ENCODE results near the gene GPR161. TPM values are rescaled to one million over a fixed set of nuclear protein-coding genes. Genes with fewer than 3 reads are reported as not detected.

GPR161 gene
- total RNA-seq, 1 experiment from 2014 or later = 13.7 TPM

DNA sequence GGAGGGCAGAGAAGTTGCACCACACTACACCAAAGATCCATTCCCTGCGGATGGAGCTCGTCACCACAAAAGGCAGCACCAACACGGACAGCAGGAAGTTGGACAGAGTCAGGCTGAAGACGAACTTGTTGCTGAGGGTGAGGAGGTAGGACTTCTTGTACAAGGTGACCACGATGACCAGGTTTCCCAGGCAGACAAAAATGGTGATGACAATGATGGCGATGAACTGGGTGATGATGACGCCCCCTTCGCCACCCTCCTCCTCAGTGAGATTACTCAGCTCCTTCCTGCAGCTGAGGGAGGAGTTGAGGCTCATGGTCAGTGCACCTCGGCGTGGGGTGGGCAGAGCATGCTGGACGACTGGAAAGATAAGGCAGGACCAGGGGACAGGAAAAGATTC is 32.2 kb downstream of the GPR161 start:
- Histone ChIP-seq H3K9me3 (ENCODE audit: control insufficient read depth in 1 of 2, insufficient read depth in 1 of 2, low read depth in 1 of 2, low read length in 2 of 2) (no peaks in the 10 kb centered on the region), H3K9me2 (ENCODE audit: insufficient read depth) (no peaks in the 10 kb centered on the region), H4K20me1 (ENCODE audit: insufficient read depth) (no peaks in the 10 kb centered on the region), H3K9ac (ENCODE audit: low read length) (no peak overlapping the region), H2AFZ (ENCODE audit: low read depth, low read length, poor library complexity, severe bottlenecking) (no peak overlapping the region), H3K27ac (ENCODE audit: low read depth, low read length) (no peak overlapping the region), H3K27me3 (ENCODE audit: insufficient read depth, low read length) (no peaks in the 10 kb centered on the region), H3K36me3 (ENCODE audit: control insufficient read depth in 1 of 2, insufficient read depth in 2 of 2, low read length in 2 of 2) (no peaks in the 10 kb centered on the region), H3K4me1 (ENCODE audit: control insufficient read depth in 1 of 2, insufficient read depth in 2 of 2, low read length in 2 of 2) (peaks cover 2 to 7% of the 10 kb centered on the region in 2 experiments; a peak in 1 of 4 replicates), H3K79me2 (ENCODE audit: insufficient read depth, low read length) (no peaks in the 10 kb centered on the region), H3K4me2 (ENCODE audit: low read length) (no peak overlapping the region), H3K4me3 (replicated peaks in 1 of 2; ENCODE audit: low read depth in 1 of 2, low read length in 2 of 2) (no peak overlapping the region)
- no peak for DNase-seq (ENCODE audit: low read depth, low spot score)
- no TSS peak for BruUV-seq (replicated peaks)
- ChIA-PET POLR2A (no interaction called here), CTCF (no interaction called here), RAD21 (ENCODE audit: low non-redundant PET in 1 of 2, low total read pairs in 2 of 2, uncharacterized antibody in 2 of 2, unreplicated experiment in 2 of 2) (no interaction called here)
- TF ChIP-seq ZNF274 (IDR thresholded peaks at IDR 0.05; ENCODE audit: low read depth, low read length) (no peak), FOSL1 (IDR thresholded peaks at IDR 0.05; ENCODE audit: low read depth) (no peak), SRF (IDR thresholded peaks at IDR 0.05; ENCODE audit: low read depth) (no peak), POLR2AphosphoS5 (IDR thresholded peaks at IDR 0.05; ENCODE audit: low read depth, low read length) (no peak), SP1 (IDR thresholded peaks at IDR 0.05; ENCODE audit: low read depth) (no peak), POLR2A (IDR thresholded peaks at IDR 0.05; ENCODE audit: borderline replicate concordance, extremely low read depth, insufficient read depth, insufficient read length) (no peak), CTCF (IDR thresholded peaks at IDR 0.05 in 2 of 3, conservative IDR thresholded peaks at IDR 0.05 in 1 of 3; ENCODE audit: borderline replicate concordance in 1 of 3, insufficient read depth in 1 of 3, low read depth in 2 of 3, low read length in 2 of 3) (no peak), EGR1 (IDR thresholded peaks at IDR 0.05; ENCODE audit: low read depth) (no peak), EZH2 (IDR thresholded peaks at IDR 0.05) (no peak)
- intact Hi-C loops (cut with micrococcal nuclease) = no loop called here
- no peak for ATAC-seq

GRCh38 chr1:168102487-168102886 is 34.2 kb downstream of the GPR161 start:
- Histone ChIP-seq H3K9me2 (ENCODE audit: insufficient read depth) (no peaks in the 10 kb centered on the region), H3K9me3 (ENCODE audit: control insufficient read depth in 1 of 2, insufficient read depth in 1 of 2, low read depth in 1 of 2, low read length in 2 of 2) (no peaks in the 10 kb centered on the region), H3K9ac (ENCODE audit: low read length) (no peak overlapping the region), H3K27me3 (ENCODE audit: insufficient read depth, low read length) (no peaks in the 10 kb centered on the region), H3K4me2 (ENCODE audit: low read length) (no peak overlapping the region), H3K4me3 (replicated peaks in 1 of 2; ENCODE audit: low read depth in 1 of 2, low read length in 2 of 2) (no peak overlapping the region), H4K20me1 (ENCODE audit: insufficient read depth) (no peaks in the 10 kb centered on the region), H2AFZ (ENCODE audit: low read depth, low read length, poor library complexity, severe bottlenecking) (no peak overlapping the region), H3K79me2 (ENCODE audit: insufficient read depth, low read length) (no peaks in the 10 kb centered on the region), H3K27ac (ENCODE audit: low read depth, low read length) (no peak overlapping the region), H3K4me1 (ENCODE audit: control insufficient read depth in 1 of 2, insufficient read depth in 2 of 2, low read length in 2 of 2) (peaks cover 2 to 7% of the 10 kb centered on the region in 2 experiments; a peak in 1 of 4 replicates), H3K36me3 (ENCODE audit: control insufficient read depth in 1 of 2, insufficient read depth in 2 of 2, low read length in 2 of 2) (no peaks in the 10 kb centered on the region)
- ChIA-PET CTCF (interaction anchor here (1.2 kb wide), 1 partner anchor 20 kb away, joined by 4 read pairs; no protein-coding TSS in a partner anchor), RAD21 (ENCODE audit: low non-redundant PET in 1 of 2, low total read pairs in 2 of 2, uncharacterized antibody in 2 of 2, unreplicated experiment in 2 of 2) (no interaction called here), POLR2A (no interaction called here)
- ATAC-seq (no peak), DNase-seq (ENCODE audit: low read depth, low spot score) (no peak)
- TF ChIP-seq, protein P1, sequence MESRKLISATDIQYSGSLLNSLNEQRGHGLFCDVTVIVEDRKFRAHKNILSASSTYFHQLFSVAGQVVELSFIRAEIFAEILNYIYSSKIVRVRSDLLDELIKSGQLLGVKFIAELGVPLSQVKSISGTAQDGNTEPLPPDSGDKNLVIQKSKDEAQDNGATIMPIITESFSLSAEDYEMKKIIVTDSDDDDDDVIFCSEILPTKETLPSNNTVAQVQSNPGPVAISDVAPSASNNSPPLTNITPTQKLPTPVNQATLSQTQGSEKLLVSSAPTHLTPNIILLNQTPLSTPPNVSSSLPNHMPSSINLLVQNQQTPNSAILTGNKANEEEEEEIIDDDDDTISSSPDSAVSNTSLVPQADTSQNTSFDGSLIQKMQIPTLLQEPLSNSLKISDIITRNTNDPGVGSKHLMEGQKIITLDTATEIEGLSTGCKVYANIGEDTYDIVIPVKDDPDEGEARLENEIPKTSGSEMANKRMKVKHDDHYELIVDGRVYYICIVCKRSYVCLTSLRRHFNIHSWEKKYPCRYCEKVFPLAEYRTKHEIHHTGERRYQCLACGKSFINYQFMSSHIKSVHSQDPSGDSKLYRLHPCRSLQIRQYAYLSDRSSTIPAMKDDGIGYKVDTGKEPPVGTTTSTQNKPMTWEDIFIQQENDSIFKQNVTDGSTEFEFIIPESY (IDR thresholded peaks at IDR 0.05; ENCODE audit: extremely low read depth, insufficient replicate concordance, low read length) = no peak
- TF ChIP-seq, protein P2, sequence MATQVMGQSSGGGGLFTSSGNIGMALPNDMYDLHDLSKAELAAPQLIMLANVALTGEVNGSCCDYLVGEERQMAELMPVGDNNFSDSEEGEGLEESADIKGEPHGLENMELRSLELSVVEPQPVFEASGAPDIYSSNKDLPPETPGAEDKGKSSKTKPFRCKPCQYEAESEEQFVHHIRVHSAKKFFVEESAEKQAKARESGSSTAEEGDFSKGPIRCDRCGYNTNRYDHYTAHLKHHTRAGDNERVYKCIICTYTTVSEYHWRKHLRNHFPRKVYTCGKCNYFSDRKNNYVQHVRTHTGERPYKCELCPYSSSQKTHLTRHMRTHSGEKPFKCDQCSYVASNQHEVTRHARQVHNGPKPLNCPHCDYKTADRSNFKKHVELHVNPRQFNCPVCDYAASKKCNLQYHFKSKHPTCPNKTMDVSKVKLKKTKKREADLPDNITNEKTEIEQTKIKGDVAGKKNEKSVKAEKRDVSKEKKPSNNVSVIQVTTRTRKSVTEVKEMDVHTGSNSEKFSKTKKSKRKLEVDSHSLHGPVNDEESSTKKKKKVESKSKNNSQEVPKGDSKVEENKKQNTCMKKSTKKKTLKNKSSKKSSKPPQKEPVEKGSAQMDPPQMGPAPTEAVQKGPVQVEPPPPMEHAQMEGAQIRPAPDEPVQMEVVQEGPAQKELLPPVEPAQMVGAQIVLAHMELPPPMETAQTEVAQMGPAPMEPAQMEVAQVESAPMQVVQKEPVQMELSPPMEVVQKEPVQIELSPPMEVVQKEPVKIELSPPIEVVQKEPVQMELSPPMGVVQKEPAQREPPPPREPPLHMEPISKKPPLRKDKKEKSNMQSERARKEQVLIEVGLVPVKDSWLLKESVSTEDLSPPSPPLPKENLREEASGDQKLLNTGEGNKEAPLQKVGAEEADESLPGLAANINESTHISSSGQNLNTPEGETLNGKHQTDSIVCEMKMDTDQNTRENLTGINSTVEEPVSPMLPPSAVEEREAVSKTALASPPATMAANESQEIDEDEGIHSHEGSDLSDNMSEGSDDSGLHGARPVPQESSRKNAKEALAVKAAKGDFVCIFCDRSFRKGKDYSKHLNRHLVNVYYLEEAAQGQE (IDR thresholded peaks at IDR 0.05; ENCODE audit: low read depth) = no peak
- TF ChIP-seq SRF (IDR thresholded peaks at IDR 0.05; ENCODE audit: low read depth) (no peak), CBX3 (IDR thresholded peaks at IDR 0.05; ENCODE audit: low read depth) (no peak), ELF1 (IDR thresholded peaks at IDR 0.05; ENCODE audit: borderline replicate concordance, low read depth) (no peak), ZFX (IDR thresholded peaks at IDR 0.05) (no peak), EZH2 (IDR thresholded peaks at IDR 0.05) (no peak)
- no TSS peak for BruUV-seq (replicated peaks)
- intact Hi-C loops (cut with micrococcal nuclease) = no loop called here
